ENCODE data around the gene HOMER2. TPM values are rescaled to one million over a fixed set of nuclear protein-coding genes. Genes with fewer than 3 reads are reported as not detected.

The HOMER2 gene
- total RNA-seq, 1 experiment from 2014 or later = 22.6 TPM

DNA sequence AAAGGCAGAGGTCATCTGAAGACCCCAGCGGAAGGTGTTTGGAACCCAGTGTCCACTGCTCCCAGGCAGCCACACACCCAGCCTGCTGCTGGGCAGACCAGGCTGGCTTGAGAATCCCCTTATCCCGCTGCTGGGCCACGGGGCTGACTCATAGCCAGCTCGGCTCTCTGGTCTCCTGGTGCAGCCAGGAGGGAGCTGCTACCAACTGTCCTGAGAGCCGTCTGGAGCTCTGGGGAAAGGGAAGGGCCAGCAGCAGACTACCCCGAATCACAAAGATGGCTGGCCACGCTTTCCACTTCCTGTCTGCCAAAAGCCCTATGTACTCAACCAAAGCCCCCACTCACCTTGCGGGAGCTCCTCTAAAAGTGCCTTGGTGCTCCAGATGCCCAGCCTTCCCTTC, 104.8 kb downstream of the HOMER2 start:
- intact Hi-C loops (cut with micrococcal nuclease) = loop anchor here (5.0 kb wide), 1 partner anchor 140 kb away; the partner anchor contains the start of gene RAMAC
- Histone ChIP-seq H2AFZ (ENCODE audit: low read length) (no peak overlapping the region), H3K4me3 (ENCODE audit: low read length) (no peak overlapping the region), H4K20me1 (ENCODE audit: low read length) (no peaks in the 10 kb centered on the region), H3K9ac (ENCODE audit: low read length) (no peak overlapping the region), H3K27ac (ENCODE audit: low read length) (no peak overlapping the region), H3K4me1 (ENCODE audit: insufficient read depth, low read length) (peaks cover 6% of the 10 kb centered on the region; the same call in 1 of the 2 replicates), H3K79me2 (ENCODE audit: low read length) (no peaks in the 10 kb centered on the region), H3K4me2 (ENCODE audit: low read length) (no peak overlapping the region), H3K36me3 (ENCODE audit: low read depth, low read length) (no peaks in the 10 kb centered on the region), H3K9me3 (ENCODE audit: low read length) (no peaks in the 10 kb centered on the region), H3K9me2 (replicated peaks; ENCODE audit: low read length) (no peaks in the 10 kb centered on the region), H3F3A (ENCODE audit: low read length, unreplicated experiment) (no peaks in the 10 kb centered on the region), H3K27me3 (ENCODE audit: low read length) (no peaks in the 10 kb centered on the region)
- ChIA-PET CTCF (no interaction called here), POLR2A (ENCODE audit: unreplicated experiment) (no interaction called here)
- no TSS peak for BruUV-seq (replicated peaks)
- no peak for ATAC-seq
- TF ChIP-seq, protein P1, sequence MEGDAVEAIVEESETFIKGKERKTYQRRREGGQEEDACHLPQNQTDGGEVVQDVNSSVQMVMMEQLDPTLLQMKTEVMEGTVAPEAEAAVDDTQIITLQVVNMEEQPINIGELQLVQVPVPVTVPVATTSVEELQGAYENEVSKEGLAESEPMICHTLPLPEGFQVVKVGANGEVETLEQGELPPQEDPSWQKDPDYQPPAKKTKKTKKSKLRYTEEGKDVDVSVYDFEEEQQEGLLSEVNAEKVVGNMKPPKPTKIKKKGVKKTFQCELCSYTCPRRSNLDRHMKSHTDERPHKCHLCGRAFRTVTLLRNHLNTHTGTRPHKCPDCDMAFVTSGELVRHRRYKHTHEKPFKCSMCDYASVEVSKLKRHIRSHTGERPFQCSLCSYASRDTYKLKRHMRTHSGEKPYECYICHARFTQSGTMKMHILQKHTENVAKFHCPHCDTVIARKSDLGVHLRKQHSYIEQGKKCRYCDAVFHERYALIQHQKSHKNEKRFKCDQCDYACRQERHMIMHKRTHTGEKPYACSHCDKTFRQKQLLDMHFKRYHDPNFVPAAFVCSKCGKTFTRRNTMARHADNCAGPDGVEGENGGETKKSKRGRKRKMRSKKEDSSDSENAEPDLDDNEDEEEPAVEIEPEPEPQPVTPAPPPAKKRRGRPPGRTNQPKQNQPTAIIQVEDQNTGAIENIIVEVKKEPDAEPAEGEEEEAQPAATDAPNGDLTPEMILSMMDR (conservative IDR thresholded peaks at IDR 0.05; ENCODE audit: low read depth, low read length) = no peak
- TF ChIP-seq EZH2 (IDR thresholded peaks at IDR 0.05; ENCODE audit: low read length, unreplicated experiment) (no peak), EZH2phosphoT487 (IDR thresholded peaks at IDR 0.05; ENCODE audit: borderline replicate concordance, low read length) (no peak)
- no peak for DNase-seq

DNA sequence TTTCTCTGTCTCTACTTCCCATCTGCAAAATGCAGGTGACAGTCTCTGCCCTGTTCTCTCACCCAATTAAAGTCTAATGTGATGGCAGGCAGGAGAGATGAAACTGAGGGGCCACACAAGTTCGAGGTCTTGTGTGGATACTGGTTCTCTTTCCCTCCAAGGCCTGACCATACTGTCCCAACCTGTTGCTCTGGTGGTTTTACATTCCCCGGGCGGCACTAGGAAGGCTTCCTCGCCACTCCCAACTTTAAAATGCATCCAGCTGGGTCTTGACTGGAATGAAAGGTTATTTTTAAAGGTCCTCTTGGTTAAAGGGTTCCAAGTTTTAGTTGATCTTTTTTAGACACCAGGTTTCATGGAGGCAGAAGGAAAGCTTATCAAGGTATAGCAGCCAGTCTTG, 105.9 kb downstream of the HOMER2 start:
- Histone ChIP-seq H3K79me2 (ENCODE audit: low read length) (no peaks in the 10 kb centered on the region), H3K9me2 (replicated peaks; ENCODE audit: low read length) (no peaks in the 10 kb centered on the region), H3F3A (ENCODE audit: low read length, unreplicated experiment) (no peaks in the 10 kb centered on the region), H3K27me3 (ENCODE audit: low read length) (no peaks in the 10 kb centered on the region), H3K4me2 (ENCODE audit: low read length) (no peak overlapping the region), H3K9me3 (ENCODE audit: low read length) (no peaks in the 10 kb centered on the region), H3K9ac (ENCODE audit: low read length) (no peak overlapping the region), H3K4me3 (ENCODE audit: low read length) (no peak overlapping the region), H4K20me1 (ENCODE audit: low read length) (no peaks in the 10 kb centered on the region), H3K36me3 (ENCODE audit: low read depth, low read length) (no peaks in the 10 kb centered on the region), H3K4me1 (ENCODE audit: insufficient read depth, low read length) (peaks cover 6% of the 10 kb centered on the region; the same call in 1 of the 2 replicates), H2AFZ (ENCODE audit: low read length) (no peak overlapping the region), H3K27ac (ENCODE audit: low read length) (no peak overlapping the region)
- ATAC-seq (no peak), DNase-seq (no peak)
- TF ChIP-seq, protein P1 (conservative IDR thresholded peaks at IDR 0.05; ENCODE audit: low read depth, low read length) = no peak
- no peak for TF ChIP-seq EZH2phosphoT487 (IDR thresholded peaks at IDR 0.05; ENCODE audit: borderline replicate concordance, low read length)
- no peak for TF ChIP-seq EZH2 (IDR thresholded peaks at IDR 0.05; ENCODE audit: low read length, unreplicated experiment)
- ChIA-PET CTCF (no interaction called here), POLR2A (ENCODE audit: unreplicated experiment) (no interaction called here)
- BruUV-seq (replicated peaks) = no TSS peak
- intact Hi-C loops (cut with micrococcal nuclease) = loop anchor here (5.0 kb wide), 1 partner anchor 141 kb away; the partner anchor contains the start of gene RAMAC

GRCh38 chr15:82845686-82846085, 106.8 kb downstream of the HOMER2 start:
- CTCF ChIA-PET = no interaction called here
- POLR2A ChIA-PET (ENCODE audit: unreplicated experiment) = no interaction called here
- no peaks in the 10 kb centered on the region for H3K79me2 ChIP-seq (ENCODE audit: low read length)

More at GRCh38 chr15:82845686-82846085, 106.8 kb downstream of the HOMER2 start:
- intact Hi-C loops (cut with micrococcal nuclease) = loop anchor here (5.0 kb wide), 1 partner anchor 142 kb away; the partner anchor contains the start of gene RAMAC
- H3K27ac ChIP-seq (ENCODE audit: low read length) = no peak overlapping the region
- BruUV-seq (replicated peaks) = no TSS peak
- no peak overlapping the region for H2AFZ ChIP-seq (ENCODE audit: low read length)
- H3K27me3 ChIP-seq (ENCODE audit: low read length) = no peaks in the 10 kb centered on the region
- H4K20me1 ChIP-seq (ENCODE audit: low read length) = no peaks in the 10 kb centered on the region
- no peaks in the 10 kb centered on the region for H3K9me2 ChIP-seq (replicated peaks; ENCODE audit: low read length)
- H3K36me3 ChIP-seq (ENCODE audit: low read depth, low read length) = no peaks in the 10 kb centered on the region
- no peak overlapping the region for H3K4me2 ChIP-seq (ENCODE audit: low read length)
- H3F3A ChIP-seq (ENCODE audit: low read length, unreplicated experiment) = peaks cover 4% of the 10 kb centered on the region
- no peak overlapping the region for H3K9ac ChIP-seq (ENCODE audit: low read length)
- H3K4me3 ChIP-seq (ENCODE audit: low read length) = no peak overlapping the region
- peaks cover 6% of the 10 kb centered on the region; the same call in 1 of the 2 replicates for H3K4me1 ChIP-seq (ENCODE audit: insufficient read depth, low read length)
- no peaks in the 10 kb centered on the region for H3K9me3 ChIP-seq (ENCODE audit: low read length)
- DNase-seq (no peak), ATAC-seq (no peak)
- TF ChIP-seq EZH2 (IDR thresholded peaks at IDR 0.05; ENCODE audit: low read length, unreplicated experiment) (no peak), EZH2phosphoT487 (IDR thresholded peaks at IDR 0.05; ENCODE audit: borderline replicate concordance, low read length) (no peak)
- TF ChIP-seq, protein P1 (conservative IDR thresholded peaks at IDR 0.05; ENCODE audit: low read depth, low read length) = no peak

Measured in PC-3 (cell line).